HK-2 (cell line): ENCODE measurements around the gene SARDH.
A peak's percentile ranks its signal among the peaks of the same experiment; 100 is the strongest.
"Not testable (repeated sequence)": the region's sequence is repeated elsewhere in the genome, so short reads cannot be mapped to it uniquely, and the experiment has no call there.

Experiments
- DNase-seq: peaks from one replicate; pipeline ENCODE4 v3.0.0-alpha.2; 2018; ENCODE audit not compliant: unreplicated experiment

SARDH gene

GRCh38 chr9:133759146-133759900, 21.2 kb upstream of the SARDH start:
- no peak for DNase-seq

GRCh38 chr9:133758228-133758627, 20.1 kb upstream of the SARDH start:
- DNase-seq = no peak

DNA sequence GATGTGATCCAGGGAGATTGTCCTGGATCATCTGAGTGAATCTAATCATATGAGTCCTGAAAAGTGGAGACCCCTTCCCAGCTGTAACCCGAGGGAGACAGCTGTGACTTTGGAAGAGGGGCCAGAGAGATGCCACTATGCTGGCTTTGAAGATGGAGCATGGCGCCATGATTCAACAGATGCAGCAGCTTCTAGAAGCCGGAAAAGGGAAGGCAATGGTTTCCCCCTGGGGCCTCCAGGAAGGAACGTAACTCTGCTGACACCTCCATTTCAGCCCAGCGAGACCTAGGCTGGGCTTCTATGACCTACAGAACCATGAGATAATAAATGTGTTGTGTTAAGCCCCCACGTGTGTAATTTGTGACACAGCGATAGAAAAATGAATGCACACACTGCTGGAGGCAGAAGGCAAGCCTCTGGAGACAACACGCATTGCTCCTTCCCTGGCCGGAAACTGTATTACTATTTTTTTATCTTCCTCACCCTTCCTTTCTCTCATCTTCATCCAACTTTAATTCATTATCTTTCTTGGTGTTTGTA, 16.6 kb upstream of the SARDH start:
- DNase-seq = no peak

- no peak for DNase-seq
Measured at GRCh38 chr9:133754187-133754586, 16.0 kb upstream of the SARDH start.

DNA sequence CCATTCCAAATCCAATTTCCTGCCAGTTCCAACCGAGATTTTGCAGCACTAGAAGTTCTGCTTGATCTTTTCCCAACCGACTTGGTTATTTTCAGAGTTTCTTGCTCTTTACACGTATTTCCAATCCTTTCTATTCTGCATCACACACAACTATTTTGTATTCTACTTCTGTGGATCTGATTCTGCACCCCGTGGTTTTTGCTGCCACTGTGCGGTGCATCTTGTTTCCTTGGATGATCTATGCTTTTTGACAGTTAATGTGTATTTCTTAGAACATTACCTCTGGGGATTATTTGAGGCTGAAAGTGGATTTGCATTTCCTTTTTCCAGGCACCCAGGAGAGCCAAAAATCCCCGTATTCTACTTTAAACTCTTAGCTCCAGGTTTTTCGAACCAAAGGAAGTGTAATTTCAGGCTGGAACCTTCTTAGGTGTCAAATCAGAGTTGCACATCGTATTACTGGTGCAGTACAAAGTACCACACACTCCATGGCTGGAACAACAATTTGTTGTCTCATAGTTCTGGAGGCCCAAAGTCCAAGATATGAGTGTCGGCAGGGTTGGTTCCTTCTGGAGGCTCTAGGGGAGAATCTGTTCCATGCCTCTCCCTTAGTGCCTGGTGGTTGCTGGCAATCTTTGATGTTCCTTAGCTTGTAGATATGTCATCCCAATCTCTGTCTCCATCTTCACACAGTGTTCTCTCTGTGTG, 14.7 kb upstream of the SARDH start:
- no peak for DNase-seq

DNA sequence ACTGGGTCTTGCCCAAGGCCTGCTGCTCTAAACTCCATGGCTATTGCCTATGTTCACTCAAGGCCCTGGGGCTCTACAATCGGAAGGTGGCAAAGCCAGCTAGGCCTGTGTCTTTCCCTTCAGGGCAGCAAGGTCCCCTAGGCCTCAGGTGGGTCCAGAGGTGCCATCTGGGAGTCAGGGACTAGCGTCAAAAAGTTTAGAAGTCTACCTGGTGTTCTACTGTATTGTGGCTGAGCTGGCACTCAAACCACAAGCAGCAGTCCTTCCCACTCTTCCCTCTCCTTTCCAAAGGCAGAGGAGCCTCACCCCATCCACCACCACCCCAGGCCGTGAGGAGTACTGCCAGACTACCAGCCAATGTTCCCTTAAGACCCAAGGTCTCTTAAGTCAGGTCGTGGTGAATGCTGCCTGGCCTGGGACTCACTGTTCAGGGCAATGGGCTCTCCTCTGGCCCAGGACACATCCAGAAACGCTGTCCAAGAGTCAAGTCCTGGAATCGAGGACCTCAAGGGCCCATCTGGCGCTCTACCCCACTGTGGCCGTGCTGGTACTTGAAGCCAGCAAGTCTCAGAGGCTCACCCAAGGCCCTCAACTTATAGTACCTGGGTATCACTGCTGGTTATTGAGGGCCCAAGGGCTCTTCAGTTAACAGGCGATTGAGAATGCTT, 13.0 kb upstream of the SARDH start:
- no peak for DNase-seq

DNA sequence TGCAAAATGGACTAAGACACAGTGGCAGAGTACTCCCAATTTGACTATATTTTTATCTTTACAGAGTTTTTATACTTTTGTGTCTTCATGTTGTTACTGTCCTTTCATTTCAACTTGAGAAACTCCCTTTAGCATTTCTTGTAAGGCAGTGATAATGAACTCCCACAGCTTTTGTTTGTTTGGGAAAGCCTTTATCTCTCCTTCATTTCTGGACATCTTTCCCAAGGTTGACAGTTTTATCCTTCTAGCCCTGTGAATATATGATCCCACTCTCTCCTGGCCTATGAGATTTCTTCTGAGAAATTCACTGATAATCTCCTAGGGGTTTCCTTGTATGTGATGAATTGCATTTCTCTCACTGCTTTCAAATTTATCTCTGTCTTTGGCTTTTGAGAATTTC, 9.2 kb upstream of the SARDH start:
- no peak for DNase-seq

- not testable (repeated sequence) for DNase-seq
Measured at GRCh38 chr9:133744528-133744927, 6.4 kb upstream of the SARDH start.

- DNase-seq = peak; percentile 84
Measured at GRCh38 chr9:133742849-133743444, 4.8 kb upstream of the SARDH start.

DNA sequence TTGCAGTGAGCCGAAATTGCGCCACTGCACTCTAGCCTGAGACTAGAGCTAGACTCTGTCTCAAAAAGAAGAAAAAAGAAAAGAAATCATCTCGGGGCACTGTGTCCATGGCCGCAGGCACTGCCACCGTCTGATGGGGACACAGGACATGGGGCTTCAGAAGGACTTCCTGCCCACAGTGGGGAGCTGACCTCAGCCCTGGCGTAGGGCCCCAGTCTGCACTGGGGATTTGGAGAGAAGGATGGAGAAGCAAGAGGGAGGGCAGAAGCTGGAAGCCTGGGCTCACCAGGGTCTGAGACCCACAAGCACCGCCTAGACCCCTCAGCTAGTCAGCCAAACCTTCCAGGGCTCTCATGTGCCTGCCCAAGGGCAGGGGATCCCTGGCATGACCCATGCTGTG, 4.1 kb upstream of the SARDH start:
- DNase-seq = no peak

DNA sequence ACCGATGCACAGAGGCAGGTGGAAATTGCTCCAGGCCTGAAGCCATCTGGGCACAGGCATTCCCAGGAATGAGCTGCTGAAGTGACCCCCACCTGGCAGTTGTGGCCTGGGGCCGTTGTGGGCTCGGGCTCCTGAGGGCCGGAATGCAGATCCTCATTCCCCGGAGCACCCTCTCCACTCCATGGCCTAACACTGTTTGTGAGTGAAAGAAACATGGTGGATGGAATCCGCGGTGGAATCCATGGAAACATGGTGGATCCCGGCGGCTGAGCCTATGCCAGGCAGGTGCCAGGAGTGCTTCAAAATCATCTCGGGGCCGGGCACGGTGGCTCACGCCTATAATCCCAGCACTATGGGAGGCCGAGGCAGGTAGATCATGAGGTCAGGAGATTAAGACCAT, 3.6 kb upstream of the SARDH start:
- no peak for DNase-seq

GRCh38 chr9:133740911-133741310, 2.8 kb upstream of the SARDH start:
- DNase-seq = no peak

- DNase-seq = no peak
Measured at GRCh38 chr9:133739408-133740280, 1.5 kb upstream of the SARDH start.

GRCh38 chr9:133738640-133739225, 581 bp upstream of the SARDH start:
- no peak for DNase-seq

DNA sequence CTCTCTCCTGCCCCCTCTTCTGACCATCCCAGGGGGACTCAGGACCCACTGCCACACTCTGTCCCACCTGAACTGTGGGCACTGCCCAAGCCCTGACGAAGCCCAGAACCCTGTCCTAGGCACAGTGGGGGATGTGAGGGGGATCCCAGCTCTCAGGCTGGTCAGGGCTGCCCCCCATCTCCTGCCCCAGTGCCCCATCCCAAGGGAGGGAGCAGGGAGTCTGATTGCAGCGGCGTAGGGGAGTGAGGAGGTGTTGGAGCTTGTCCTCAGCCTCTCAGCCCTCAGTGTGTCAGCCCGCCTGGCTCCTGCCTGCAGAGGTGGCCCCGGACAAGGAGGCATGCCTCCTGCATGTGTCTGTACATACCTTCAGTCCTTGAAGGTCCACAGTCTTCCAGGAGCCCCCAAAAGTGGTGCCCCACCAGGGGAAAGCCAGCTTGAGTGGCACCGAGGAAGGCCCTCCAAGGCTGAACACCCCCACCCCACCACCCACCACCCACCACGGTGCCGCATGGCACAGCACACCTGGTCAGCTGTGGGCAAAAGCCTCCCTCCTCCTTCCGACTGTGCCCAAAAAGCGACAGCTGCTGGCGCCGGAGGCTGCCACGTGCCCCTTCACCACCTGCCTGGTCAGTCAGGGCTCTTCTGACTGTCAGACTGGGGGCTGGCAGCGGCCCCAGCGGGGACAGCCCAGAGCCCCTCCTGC, 930 bp downstream of the SARDH start:
- no peak for DNase-seq

- DNase-seq = no peak
Measured at GRCh38 chr9:133735931-133736330, 2.2 kb downstream of the SARDH start.

DNA sequence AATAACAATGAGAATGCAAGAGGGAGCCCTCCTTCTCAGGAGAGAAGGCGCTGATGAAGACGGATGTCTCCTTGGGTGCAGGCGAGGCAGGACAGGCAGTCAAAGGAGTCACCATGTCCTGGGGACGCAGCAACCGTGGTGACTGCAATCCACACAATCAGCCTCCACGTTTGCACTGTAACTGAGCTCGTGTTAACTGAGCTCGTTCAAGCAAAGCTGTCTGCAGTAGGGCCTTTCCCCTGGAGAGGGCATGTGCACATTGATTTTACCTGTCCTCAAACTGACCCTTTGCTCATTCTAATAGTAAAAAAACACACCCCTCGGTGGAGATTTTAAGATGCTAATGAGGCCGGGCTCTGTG, 2.8 kb downstream of the SARDH start:
- no peak for DNase-seq

DNA sequence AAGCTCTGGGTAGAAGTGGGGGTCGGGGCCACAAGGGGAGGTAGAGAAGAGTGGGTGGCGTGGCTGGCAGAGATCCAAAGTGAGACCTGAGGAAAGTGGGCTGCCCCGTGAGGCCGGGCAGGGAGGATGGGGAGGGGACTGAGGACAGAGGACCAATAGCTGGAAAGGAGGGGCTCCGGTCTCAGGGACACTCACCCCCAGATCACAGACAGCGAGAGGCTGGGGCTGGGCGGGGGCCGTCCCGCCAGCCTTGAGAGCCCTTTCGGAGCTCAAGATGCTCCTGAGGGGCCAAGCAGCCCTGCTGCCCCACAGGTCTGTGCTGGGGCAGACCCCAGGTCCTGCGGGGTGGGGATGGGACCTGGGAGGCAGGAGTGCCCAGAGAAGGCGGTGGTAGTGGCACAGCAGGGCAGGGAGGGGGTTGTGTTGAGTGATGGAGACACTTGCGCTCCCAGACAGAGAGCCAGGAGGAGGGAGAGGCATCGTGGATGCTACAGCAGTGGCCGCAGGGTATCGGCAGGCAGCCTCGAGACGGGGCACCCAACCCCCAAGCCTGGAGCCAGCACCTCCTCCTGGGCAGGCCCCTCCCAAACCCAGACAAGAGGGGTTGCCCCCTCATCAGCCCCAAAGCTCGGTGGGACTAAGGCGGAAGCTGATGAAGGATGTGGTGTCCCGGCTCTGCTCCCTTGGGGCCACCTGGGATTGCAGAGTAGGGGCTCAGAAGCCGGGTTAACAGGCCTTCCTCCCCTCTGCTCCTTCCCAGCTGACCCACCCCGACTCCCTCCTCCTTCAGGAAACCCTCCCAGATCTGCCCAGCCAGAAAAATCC, 3.4 kb downstream of the SARDH start:
- DNase-seq = no peak

GRCh38 chr9:133733796-133734533, 4.2 kb downstream of the SARDH start:
- DNase-seq = no peak
